CD4-positive, alpha-beta T cell treated with Interferon alpha-2 for 1 hour (primary cell): ENCODE results near the gene FAM83E.
"Not testable (repeated sequence)": the region's sequence is repeated elsewhere in the genome, so short reads cannot be mapped to it uniquely, and the experiment has no call there.

Experiments used
- DNase-seq, 2 donors: peaks; one replicate each; pipeline ENCODE4 v3.0.0-alpha.2; 2020 to 2022

Gene FAM83E

DNA sequence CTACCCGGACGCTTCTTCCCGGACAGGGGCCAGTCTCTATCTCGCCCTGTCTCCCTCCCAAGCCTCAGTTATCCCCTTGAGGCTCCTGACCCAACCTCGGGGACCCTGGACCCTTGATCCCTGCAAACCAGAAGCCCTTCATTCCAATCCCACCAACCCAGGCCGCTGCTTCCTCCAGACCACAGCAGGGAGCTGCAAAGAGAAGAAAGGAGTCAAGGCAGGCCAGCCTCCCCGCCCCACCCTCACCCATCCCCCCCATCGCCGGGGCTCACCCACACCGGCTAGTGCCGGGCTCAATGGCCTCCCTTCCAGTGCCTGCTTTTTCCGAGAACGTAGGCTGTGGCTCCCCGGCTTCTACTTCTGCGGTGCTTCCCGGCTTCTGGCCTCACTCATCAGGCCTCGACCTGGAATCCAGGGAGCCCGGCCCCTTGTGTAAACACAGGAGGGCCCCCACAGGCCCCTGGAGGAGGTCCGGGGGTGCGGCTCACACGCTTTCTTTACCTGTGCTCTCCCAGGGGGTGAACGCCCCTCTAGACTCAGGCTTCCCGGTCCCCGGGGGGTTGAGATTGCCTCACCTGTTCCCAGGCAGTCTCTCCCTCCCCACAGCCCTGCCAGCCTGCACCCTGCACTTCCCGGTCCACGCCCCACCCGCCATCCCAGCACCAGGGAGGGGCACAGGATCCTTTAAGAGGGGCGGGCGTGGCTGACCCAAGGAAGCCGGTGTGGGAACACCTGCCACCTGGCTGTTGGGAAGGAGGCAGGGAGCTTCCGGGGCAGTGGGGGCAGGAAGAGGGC lies at the start of gene FAM83E:
Gene FAM83E, minus strand, starts transcription at position 641 of the 795 bp plus-strand sequence. CDS start 1,704 bp downstream, outside the sequence.
- DNase-seq: no peak

DNA sequence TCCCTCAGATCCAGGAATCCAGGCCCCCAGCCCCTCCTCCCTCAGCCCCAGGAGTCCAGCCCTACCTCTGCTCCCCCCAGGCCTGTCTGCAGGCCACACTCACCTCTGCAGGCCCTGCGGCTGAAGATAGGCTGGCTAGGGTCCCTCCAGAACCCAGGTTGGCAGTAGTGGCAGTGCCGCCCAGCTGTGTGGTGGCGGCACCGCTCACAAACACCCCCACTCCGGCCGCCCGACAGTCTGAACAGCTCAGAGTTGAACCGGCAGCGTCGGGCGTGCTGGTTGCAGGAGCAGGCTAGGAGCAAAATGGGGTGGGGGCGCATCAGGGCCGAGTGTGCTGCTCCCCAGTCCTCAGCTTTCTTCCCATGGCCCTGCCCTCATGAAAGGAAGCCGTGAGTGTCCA lies 49.6 kb upstream of the FAM83E start:
- no peak for DNase-seq

DNA sequence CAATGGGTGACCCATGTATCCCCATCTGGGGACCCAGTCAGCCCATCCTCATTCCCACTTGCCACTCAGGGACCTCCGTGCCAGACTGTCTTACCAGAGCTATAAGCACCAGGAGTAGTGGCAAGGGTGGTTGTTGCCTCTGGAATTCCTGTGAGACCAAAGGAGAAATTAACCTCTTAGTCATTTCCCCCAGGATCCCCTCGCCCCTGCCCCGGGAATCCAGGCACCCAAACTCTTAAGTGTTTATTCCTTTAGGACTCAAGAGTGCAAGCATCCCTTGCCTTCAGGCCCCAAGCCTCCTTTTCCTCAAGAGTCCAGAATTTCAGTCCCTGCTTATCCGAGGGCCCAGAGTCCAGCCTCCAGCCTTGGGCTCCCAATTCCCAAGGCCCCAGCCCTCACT lies 48.8 kb upstream of the FAM83E start:
- DNase-seq: no peak

DNA sequence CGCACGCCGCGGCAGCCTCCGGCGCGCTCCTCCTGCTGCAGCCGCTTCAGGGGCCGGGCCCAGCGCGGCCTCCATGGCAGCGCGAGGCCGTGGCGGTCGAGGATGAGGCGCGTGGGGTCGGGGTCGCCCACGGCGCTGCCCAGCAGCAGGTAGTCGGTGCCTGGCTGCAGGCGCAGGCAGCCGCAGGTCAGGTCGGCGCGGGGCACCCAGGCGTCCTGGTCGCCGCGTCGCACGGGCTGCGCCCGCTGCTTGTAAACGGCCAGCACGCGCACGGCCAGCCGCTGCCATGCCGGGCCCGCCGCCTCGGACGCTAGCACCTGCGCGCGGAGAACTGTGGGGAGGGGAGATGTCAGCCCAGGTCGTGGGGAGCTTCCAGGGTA lies 46.8 kb upstream of the FAM83E start:
- DNase-seq: no peak

DNA sequence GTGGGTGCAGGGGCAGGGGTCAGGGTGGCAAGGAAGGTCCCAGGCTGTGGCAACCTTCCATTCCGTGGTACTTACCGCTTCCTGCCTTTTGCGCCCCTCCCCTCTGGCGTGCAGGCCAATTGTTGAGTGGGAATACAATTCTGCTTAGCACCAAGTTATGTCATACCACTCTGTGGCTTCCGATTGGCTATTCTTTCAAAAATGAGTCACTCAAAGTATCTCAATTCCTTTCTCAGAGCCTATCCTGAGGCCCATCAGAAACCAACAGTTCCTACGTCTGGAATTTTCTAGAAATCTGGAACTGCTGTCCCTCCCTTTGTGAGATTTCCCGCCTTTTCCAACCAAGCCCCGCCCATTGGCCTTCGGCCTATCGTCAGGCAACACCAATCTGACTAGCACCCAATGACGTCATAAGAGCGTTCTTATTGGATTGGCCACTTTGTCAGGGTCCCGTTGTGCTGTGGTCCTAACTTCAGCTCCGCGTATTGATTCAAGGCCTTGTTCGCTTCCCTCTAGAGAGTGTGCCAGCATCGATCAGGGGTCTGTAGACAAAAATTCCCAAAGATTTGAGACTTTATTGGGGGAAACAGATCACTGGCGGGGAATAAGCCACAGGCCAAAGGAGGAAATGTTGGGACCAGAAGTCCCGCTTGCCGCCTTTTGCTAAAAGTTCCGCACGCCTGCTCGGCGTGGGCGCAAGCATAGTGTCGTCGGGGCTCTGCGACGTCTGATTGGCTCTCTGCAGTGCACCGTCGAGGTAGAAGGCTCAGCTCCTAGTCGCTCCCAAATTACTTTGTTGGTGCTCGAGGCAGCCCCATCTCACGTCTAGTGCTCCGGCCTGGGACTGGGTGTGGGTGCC lies 46.2 kb upstream of the FAM83E start:
- peak; percentile 86 to 91 for DNase-seq

DNA sequence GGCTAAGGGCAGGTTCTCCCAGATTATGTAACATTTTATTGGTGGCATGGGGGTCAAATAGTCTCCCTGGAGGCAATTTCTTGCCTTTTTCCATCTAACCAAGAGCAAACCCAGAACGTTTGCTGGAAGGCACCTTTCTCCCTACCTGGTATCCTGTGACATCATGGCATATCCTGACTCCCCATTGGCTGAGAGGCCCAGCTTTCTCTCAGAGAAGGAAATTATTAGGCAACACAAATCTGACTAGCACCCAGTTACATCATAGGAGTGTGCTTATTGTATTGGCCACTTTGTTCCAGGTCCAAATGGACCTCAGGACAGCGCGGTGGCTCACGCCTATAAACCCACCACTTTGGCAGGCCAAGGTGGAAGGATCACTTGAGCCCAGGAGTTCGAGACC lies 44.9 kb upstream of the FAM83E start:
- DNase-seq: peak in 1 of 2 donors; percentile 36

DNA sequence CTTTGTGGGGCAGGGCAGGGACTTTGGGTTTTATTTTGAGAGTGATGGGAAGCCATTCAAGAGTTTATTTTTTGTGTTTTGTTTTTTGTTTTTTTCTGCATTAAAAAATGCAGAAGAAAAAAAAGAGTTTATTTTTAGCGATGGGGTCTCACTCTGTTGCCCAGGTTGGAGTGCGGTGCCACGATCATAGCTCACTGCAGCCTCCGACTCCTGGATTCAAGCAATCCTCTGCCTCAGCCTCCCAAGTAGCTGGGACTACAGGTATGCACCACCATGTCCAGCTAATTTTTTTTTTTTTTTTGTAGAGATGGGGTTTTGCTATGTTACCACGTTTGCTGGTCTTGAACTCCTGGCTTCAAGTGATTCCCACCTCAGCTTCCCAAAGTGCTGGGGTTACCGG lies 43.6 kb upstream of the FAM83E start:
- DNase-seq: no peak

DNA sequence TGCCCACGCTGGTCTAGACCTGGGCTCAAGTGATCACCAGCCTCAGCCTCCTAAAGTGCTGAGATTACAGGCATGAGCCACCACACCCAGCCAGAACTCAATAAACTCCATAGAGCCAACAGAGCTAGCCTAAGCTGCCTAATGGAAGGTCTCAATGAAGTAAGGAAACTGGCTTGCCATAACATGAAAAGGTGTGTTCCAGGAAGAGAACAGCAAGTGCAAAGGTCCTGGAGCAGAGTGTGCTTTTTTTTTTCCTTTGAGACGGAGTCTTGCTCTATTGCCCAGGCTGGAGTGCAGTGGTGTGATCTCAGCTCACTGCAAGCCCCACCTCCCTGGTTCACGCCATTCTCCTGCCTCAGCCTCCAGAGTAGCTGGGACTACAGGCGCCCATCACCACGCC lies 43.0 kb upstream of the FAM83E start:
- DNase-seq: not testable (repeated sequence)

DNA sequence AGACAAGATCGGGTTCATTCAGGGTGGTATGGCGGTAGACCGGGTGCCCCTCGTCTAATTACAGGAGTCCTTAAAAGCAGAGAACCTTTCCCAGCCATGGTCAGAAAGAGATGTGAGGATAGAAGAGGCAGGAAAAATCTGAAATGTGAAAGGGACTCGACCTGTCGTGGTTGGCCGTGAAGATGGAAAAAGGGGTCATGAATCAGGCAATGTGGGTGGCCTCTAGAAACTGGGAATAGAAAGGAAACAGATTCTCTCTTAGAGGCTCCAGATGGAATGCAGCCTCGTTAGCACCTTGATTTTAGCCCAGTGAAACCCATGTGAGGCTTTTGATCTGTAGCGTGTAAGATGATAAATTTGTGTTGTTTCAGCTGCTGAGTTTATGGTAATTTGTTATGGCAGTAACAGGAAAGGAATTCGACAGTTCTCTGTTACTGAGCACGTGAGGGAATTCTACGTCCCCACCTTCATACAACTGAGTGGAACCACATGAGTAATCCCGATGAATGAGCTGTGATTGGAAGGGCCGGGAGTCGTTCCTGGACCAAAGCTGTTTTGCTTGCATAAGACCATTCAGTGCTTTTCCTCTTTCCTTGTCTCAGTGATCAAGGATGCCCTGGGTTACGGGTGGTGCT lies 42.1 kb upstream of the FAM83E start:
- DNase-seq: no peak

DNA sequence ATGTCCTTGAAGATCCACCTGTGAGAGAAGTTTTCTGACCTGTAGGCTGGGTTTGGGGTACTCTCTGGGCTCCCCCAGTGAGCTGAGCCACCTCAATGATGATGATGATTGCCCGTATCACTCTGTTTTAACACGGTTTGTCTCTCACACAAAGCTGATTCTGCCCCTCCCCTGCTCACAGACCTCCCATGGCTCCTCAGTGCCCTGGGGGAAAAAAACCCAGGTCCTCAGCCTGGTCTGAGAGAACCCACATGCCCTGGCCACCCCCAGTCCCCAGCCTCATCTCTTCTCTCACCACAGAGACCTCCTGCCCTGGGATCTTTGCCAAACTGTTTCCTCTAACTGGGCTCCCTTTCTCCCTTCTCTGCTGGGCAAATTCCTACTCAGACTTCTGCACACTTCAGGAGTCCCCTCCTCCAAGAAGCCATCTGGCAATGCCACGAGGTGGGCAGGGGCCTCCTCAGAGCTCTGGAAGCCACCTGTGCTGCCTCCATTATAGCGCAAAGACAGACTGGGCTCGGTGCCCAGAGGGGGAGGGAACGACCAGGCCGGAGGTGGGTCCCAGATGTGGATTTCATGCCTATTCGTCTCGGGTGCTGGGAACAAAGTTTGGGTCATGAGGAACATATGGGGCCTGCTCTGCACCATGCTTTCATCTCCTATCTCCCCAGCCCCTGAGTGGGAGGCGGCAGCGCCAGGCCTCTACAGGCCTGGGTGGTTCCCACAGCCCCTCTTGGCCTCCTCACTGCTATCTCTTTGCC lies 39.6 kb upstream of the FAM83E start:
- DNase-seq: no peak

DNA sequence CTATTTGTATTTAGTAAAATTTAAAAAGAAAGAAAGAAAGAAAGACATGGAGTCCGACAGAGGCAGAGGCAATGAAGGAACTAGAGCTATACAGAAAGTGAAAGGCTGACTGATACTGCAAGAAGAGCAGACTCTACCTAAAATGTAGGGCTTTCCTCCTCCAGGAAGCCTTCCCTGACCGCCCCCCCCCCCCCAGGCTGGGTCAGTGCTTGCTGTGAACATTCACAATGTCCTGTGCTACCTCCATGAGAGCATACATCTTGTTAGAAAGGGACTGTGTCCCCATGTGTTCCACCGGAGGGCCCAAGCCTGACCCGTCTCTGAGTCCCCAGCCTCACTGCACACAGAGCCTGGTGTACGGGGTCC lies 36.8 kb upstream of the FAM83E start:
- DNase-seq: no peak

DNA sequence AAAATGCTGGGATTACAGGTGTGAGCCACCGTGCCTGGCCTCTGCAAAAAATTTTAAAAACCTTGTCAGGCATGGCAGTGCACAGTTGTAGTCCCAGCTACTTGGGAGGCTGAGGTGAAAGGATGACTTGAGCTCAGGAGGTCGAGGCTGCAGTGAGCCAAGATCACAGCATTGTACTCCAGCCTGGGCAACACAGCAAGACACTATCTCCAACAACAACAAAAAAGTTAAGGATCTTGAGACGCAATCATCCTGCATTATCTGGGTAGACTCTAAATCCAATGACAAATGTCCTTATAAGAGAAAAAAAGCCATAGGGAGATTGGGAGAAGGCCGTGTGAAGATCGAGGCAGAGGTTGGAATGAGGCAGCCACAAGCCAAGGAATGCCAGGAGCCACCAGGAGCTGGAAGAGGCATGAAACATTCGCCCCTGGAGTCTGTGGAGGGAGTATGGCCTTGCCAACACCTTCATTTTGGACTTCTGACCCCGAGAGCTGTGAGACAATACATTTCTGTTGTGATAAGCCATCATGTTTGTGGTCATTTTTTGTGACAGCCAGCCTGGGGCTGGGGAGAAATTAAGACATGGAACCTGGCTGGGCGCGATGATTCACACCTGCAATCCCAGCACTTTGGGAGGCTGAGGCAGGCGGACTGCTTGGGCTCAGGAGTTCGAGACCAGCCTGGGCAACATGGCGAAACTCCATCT lies 36.3 kb upstream of the FAM83E start:
- DNase-seq: no peak

DNA sequence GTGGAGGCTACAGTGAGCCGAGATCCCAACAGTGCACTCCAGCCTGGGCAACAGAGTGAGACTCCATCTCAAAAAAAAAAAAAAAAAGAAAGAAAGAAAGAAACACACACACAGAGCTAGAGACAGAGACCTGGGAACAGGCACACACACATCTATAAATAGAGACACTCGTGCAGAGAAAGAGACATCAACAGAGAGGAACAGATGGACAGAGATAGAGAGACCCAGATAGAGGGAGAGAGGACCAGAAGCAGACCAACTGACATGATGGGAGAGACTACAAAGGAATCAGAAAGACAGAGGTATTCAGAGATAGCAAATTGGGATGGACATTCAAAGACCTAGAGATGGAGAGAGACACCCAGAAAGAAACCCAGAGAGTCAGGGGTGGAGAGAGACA lies 33.3 kb upstream of the FAM83E start:
- no peak for DNase-seq

DNA sequence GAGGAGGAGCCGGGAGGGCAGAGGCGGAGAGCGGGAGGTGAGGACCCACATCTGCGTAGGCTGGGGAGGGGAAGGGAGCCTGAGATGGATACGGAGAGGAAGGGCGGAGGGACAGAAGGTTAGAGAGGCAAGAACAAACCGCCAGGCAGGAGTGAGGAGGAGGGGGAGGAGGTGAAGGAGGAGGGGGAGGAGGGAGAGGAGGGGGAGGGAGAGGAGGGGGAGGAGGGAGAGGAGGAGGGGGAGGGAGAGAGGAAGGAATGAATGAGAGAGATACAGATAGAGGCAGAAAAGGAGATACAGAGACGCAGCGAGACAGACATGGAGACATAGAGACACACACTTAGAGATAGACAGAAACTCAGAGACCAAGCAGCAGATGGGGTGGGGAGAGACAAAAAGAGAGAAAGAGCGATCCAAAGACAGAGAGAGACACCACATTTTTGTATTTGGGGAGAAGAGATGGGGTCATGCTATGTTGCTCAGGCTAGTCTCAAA lies 31.9 kb upstream of the FAM83E start:
- no peak for DNase-seq

DNA sequence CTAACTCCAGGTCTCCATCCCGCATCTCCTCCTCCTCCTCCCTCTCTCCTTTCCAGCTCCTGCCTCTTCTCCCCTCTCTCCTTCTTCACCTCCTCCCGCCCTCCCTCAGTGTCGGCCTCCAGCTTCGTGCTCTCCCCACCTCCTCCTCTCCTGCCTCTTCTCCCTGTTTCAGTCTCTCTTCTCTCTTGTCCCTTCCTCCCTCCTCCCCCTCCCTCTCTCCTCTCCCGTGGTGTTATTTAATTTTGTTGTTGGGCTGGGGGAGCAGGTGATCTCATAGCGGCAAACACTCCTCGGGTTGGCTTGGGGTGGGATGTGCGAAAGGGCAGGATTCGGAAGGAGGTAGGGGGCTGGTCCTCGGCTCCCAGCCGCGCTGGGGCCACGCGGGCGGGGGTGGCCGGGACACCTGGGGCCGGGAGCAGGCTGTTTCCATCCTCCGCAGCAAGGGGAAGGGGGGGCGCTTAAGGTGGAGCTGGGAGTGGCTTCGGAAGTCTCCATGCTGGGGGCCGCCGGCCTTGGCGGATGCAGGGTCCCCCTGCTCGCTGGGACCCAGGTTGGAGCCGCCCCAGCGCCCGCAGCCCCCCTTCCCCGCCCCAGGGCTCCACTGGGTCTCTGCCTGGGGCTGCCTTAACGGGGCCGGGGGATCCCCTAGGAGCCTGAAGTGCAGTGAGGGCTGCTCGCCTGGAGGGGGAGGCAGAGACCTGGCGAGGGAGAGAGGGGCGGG lies 31.3 kb upstream of the FAM83E start, which contains the start of gene CA11:
Gene CA11, minus strand, starts transcription at position 187 of the 721 bp plus-strand sequence. CDS start 555 bp downstream, outside the sequence.
- DNase-seq: peak; percentile 91 to 95

DNA sequence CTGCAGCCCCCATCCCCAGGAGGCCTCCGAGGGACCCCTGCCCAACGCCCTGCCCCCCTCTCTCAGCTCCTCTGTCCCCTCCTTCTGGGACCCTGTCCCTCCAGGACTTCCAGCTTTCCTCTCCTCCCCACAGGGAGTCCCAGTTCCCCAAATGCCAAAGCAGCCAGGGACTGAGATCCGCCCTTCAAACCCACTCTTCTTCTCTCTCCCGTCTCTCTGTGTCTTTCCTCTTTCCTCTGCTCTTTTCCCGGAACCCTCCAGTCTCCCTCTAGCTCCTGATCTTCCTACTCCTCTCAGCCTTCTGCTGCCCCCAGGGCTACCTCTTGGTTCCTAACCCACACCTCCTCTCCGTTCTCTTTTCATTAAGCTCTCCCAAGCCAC lies 30.7 kb upstream of the FAM83E start:
- DNase-seq: no peak

DNA sequence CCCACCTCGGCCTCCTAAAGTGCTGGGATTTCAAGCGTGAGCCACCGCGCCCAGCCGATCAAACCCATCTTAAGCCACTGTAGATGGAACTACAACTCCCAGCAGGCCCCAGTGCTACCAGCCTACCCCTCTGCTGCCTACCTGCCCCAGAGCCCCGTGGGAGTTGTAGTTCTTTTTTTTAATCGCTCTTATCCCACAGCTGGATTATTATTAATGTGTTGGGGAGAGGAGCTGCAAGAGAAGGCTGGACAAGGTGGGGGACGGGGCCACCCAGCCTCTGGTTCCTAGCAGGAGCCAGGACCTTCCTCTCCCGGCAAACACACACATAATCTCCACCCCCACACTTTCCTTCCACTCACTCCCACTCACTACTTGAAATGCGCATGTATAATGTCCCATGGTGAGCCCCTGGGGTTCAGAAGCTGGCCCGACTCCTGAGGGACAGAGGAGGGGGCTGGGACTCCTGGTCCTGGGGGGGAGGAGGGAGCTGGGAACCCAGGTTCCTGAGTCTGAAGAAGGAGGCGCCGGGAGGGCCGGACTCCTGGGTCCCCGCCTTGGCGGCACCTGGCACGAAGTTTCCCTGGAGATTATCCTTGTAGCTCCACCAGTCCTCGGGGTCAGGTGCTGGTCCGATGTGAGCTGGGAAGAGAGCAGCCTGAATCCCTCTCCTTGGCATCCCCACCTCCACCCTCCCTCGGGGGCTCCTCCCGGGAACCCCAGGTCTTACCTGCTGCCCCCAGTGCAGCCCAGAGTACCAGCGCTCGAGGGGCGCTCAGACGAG lies 30.2 kb upstream of the FAM83E start:
- DNase-seq: peak; percentile 79 to 83

DNA sequence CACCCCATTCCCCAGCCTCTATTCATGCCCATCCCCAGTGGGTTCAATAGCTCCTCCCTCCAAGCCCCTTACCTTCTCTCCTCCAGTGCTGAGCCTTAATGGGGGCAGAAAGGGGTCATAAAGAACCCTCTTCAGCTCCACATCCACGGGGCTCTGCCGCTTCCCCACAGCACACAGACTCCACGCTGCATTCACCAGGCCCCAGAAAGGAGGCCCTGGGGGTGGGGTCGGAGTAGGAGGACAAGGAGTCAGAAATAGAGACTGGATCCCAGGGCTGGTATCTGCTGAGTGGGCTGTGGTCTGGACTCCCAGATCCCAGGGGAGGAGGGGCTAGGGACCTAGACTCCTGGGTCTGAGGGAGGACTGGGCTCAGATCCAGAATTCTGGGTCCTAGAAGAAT lies 29.5 kb upstream of the FAM83E start:
- DNase-seq: no peak

DNA sequence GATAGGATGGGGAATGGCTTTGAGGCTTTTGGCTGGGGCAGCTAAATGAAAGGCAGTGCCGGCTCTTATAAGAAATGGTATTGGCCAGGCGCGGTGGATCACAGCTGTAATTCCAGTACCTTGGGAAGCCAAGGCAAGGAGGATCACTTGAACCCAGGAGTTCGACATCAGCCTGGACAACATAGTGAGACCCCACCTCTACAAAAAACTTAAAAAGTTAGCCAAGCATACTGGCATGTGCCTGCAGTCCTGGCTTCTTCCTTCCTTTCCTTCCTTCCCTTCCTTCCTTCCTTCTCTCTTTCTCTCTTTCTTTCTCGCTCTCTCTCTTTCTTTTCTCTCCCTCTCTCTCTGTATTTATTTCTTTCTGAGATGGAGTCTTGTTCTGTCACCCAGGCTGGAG lies 28.0 kb upstream of the FAM83E start:
- DNase-seq: no peak

DNA sequence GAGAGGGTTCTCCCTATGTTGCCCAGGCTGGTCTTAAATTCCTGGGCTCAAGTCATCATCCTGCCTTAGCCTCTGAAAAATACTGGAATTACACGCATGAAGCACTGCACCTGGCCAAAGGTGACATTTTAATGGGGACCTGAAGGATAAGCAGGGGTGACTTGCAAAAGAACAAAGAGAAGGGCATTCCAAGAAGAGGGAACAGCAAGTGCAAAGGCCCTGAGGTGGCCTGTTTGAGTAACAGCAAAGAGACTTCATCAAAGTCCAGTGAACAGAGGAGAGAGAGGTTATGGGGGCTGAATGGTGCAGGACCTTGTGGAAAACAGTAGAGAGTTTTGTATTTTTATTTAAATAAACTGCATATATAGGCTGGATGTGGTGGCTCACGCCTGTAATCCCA lies 27.0 kb upstream of the FAM83E start:
- DNase-seq: no peak
